Duodenal mucosa (tissue), 2 donors: ENCODE measurements around the gene OR51F1.
"Not testable (repeated sequence)": the region's sequence is repeated elsewhere in the genome, so short reads cannot be mapped to it uniquely, and the experiment has no call there.

Source experiments
- H3K27ac ChIP-seq: one replicate; pipeline ENCODE4 v1.7.0; 2013; ENCODE audit warnings: low read depth, low read length
- H3K27me3 ChIP-seq, 2 donors: one replicate each; pipeline ENCODE4 v1.7.0; 2013; ENCODE audit warnings: low read length in 2 of 2, control low read depth in 1 of 2; ENCODE audit not compliant: insufficient read depth in 2 of 2, control insufficient read depth in 1 of 2
- H3K36me3 ChIP-seq, 2 donors: one replicate each; pipeline ENCODE4 v1.7.0; 2013; ENCODE audit warnings: low read length in 2 of 2, control low read depth in 1 of 2; ENCODE audit not compliant: insufficient read depth in 2 of 2, control insufficient read depth in 1 of 2
- H3K4me1 ChIP-seq, 2 donors: one replicate each; pipeline ENCODE4 v1.7.0; 2013; ENCODE audit warnings: low read length in 2 of 2, control low read depth in 1 of 2; ENCODE audit not compliant: insufficient read depth in 2 of 2, control insufficient read depth in 1 of 2
- H3K4me3 ChIP-seq, 2 donors: one replicate each; pipeline ENCODE4 v1.7.0; 2013; ENCODE audit warnings: low read length in 2 of 2, low read depth in 1 of 2
- H3K9ac ChIP-seq, 2 donors: one replicate each; pipeline ENCODE4 v1.7.0; 2013; ENCODE audit warnings: low read length in 2 of 2, low read depth in 1 of 2
- H3K9me3 ChIP-seq, 2 donors: one replicate each; pipeline ENCODE4 v1.7.0; 2013; ENCODE audit warnings: low read length in 2 of 2, control low read depth in 1 of 2; ENCODE audit not compliant: control insufficient read depth in 1 of 2

OR51F1 gene

DNA sequence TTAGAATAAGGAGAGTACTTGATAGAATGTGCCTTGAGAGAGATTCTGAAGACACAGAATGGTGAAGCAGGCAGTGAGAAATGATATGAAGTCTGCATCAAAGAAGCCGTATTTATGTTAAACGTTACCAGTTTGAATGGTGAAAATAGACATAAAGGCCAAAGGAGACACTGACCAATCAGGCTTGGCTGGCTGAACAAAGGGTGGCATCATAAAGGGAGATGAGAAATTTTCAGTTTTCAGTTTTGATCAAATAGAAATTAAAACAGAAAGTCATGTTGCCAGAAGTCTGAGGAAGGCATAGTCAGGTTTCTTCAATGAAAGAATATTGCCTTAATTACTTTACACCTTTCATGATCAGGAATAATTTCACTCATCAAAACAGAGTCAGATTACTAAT, 6.6 kb downstream of the OR51F1 start:
- no peak overlapping the region for H3K27ac ChIP-seq
- H3K9me3 ChIP-seq, result no peaks in the 10 kb centered on the region
- no peak overlapping the region for H3K9ac ChIP-seq
- no peak overlapping the region for H3K4me3 ChIP-seq
- no peaks in the 10 kb centered on the region for H3K4me1 ChIP-seq
- H3K27me3 ChIP-seq, result no peaks in the 10 kb centered on the region
- no peaks in the 10 kb centered on the region for H3K36me3 ChIP-seq

DNA sequence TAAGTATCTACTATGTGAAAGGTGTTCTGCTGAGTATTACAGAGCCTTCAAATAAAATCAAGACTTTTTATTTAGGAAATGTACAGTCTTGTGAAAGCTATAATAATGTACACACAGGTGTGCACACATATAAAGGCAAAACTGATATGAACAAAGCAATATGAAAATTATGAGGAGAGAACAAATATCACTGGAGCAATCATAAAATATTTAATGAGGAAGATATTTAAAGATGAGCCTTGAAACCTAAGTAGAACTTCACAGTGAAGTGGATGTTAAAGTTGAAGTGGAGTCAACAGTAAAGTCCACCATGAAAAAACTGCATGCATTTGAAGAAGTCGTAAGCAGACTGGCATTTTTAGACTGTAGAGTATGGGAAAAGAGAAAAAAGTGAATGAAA, 18.5 kb downstream of the OR51F1 start:
- Histone ChIP-seq H3K9ac (no peak overlapping the region), H3K9me3 (no peaks in the 10 kb centered on the region), H3K27me3 (no peaks in the 10 kb centered on the region), H3K4me1 (no peaks in the 10 kb centered on the region), H3K36me3 (no peaks in the 10 kb centered on the region), H3K4me3 (no peak overlapping the region), H3K27ac (no peak overlapping the region)

DNA sequence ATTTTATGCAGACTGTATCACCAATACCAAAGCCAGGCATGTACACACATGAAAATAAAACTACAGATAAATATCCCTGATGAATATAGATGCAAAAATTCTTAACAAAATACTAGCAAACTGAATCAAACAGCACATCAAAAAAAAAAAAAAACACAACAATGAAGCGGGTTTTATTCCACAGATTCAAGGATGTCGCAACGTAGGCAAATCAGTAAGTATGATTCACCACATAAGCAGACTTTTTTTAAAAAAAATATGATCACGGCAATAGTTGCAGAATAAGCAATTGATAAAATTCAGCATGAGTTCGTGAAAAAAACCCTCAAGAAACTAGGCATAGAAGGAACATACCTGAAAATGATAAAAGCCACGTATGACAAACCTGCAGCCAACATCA, 21.3 kb downstream of the OR51F1 start:
- Histone ChIP-seq H3K4me3 (no peak overlapping the region), H3K9ac (no peak overlapping the region), H3K27me3 (no peaks in the 10 kb centered on the region), H3K9me3 (no peaks in the 10 kb centered on the region), H3K36me3 (no peaks in the 10 kb centered on the region), H3K27ac (no peak overlapping the region), H3K4me1 (no peaks in the 10 kb centered on the region)

DNA sequence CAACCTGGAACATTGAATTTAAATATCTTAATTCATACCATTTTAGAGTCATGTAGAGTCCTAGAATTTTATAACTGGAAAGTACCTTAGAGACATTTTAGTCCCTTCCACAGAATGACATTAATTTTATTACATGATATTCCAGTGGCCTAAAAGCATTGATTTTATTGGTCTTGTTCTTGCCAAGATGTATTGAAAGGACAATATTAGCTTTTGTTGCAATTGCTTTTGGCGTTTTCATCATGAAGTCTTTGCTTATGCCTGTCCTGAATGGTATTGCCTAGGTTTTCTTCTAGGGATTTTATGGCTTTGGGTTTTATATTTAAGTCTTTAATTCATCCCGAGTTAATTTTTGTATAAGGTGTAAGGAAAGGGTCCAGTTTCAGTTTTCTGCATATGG, 29.0 kb downstream of the OR51F1 start:
- no peak overlapping the region for H3K4me3 ChIP-seq
- H3K36me3 ChIP-seq, result no peaks in the 10 kb centered on the region
- H3K9ac ChIP-seq, result no peak overlapping the region
- no peak overlapping the region for H3K27ac ChIP-seq
- H3K4me1 ChIP-seq, result no peaks in the 10 kb centered on the region
- no peaks in the 10 kb centered on the region for H3K27me3 ChIP-seq
- no peaks in the 10 kb centered on the region for H3K9me3 ChIP-seq

DNA sequence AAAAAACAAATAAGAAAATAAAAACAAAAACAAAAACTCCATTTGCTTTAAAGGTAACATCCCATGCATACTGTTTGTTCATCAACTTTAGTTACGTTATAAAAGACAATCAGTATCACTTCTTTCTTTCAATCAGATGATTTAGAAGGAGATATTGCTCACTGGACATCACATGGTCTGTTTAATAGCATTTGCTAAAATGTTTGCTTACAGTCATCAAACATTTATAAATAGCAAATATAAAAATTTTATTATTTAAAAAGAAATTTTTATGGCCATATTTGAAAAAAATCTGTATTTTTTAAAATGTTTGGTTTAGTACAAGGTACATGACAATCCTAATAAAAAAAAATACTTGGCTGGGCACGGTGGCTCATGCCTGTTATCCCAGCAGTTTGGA, 42.6 kb downstream of the OR51F1 start:
- no peaks in the 10 kb centered on the region for H3K4me1 ChIP-seq
- H3K36me3 ChIP-seq, result no peaks in the 10 kb centered on the region
- H3K4me3 ChIP-seq, result no peak overlapping the region
- H3K9ac ChIP-seq, result no peak overlapping the region
- no peaks in the 10 kb centered on the region for H3K27me3 ChIP-seq
- H3K9me3 ChIP-seq, result no peaks in the 10 kb centered on the region
- no peak overlapping the region for H3K27ac ChIP-seq

DNA sequence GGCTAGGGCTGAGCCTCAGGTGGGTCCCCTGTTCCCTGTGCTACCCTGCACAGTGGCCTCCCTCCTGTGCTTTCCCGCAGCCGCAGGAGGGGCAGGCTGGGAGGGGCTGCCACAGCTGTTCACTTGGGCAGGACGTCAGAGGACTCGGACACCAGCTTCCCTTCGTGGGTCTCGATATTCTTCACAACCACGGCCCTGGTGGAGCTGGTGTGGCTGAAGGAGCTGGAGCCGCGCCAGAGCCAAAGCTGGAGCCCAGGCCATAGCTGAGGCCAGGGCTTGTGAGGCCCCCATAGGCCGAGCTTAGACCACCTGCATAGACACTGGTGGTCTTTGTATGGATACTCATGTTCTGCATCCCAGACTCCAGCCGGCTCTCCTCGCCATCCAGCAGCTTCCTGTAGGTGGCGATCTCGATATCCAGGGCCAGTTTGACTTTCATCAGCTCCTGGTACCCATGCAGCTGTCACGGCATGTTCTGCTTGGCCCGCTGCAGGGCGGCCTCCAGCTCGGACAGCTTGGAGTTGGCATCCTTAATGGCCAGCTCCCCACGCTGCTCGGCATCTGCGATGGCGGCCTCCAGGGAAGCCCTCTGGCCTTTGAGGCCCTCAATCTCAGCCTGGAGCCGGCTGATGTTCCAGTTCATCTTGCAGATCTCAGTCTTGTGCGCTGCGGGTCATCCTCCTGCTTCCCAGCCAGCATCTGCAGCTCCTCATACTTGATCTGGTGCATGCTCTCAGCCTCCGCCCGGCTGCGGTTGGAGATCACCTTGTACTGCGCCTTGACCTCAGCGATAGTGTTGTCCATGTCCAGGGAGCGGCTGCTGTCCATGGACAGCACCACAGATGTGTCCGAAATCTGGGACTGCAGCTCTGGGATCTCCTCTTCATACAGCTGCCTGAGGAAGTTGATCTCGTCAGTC, 46.9 kb downstream of the OR51F1 start:
- not testable (repeated sequence) for H3K27me3 ChIP-seq, H3K4me1 ChIP-seq, H3K9ac ChIP-seq, H3K4me3 ChIP-seq, H3K27ac ChIP-seq, H3K36me3 ChIP-seq, H3K9me3 ChIP-seq
